HepG2 (cell line): ENCODE measurements around the gene CLCNKA.

Experiments
- CTCF ChIP-seq: sonication (generic); formaldehyde crosslinking; IDR thresholded peaks from 2 replicates; pipeline ENCODE4 v1.5.0; 2020; ENCODE audit warnings: mild to moderate bottlenecking, missing genetic modification reagents, moderate library complexity
- HMG20B ChIP-seq: conservative IDR thresholded peaks from 2 replicates; pipeline ENCODE4 v1.6.1; 2016; ENCODE audit warnings: missing genetic modification reagents, missing compliant biosample characterization
- JUND ChIP-seq: sonication (generic); formaldehyde crosslinking; IDR thresholded peaks from 2 replicates; pipeline ENCODE4 v1.8.0; 2022; ENCODE audit warnings: mild to moderate bottlenecking, missing genetic modification reagents
- KDM1A ChIP-seq: IDR thresholded peaks from 2 replicates; pipeline ENCODE4 v1.6.1; 2016; ENCODE audit warnings: missing compliant biosample characterization
- LBX2 ChIP-seq: sonication (generic); formaldehyde crosslinking; IDR thresholded peaks from 2 replicates; pipeline ENCODE4 v1.5.0; 2020; ENCODE audit warnings: missing genetic modification reagents, mild to moderate bottlenecking, borderline replicate concordance
- NPAS2 ChIP-seq: sonication (generic); formaldehyde crosslinking; IDR thresholded peaks from 2 replicates; pipeline ENCODE4 v1.8.0; 2022; ENCODE audit warnings: mild to moderate bottlenecking, missing genetic modification reagents, borderline replicate concordance
- POLR2A ChIP-seq, 2 experiments: IDR thresholded peaks; 2 replicates each; pipeline ENCODE4 v1.6.1; 2011; ENCODE audit warnings: low read depth in 2 of 2, low read length in 2 of 2, mild to moderate bottlenecking in 1 of 2, moderate library complexity in 1 of 2; ENCODE audit not compliant: insufficient read depth in 1 of 2
- POLR2AphosphoS5 ChIP-seq: IDR thresholded peaks from 2 replicates; pipeline ENCODE4 v1.6.1; 2012; ENCODE audit warnings: low read depth, low read length
- TCF7 ChIP-seq: sonication (generic); IDR thresholded peaks from 2 replicates; pipeline ENCODE4 v1.6.1; 2016; ENCODE audit warnings: antibody characterized with exemption, low read depth
- TFAP4 ChIP-seq: sonication (generic); IDR thresholded peaks from 2 replicates; pipeline ENCODE4 v1.6.1; 2016; ENCODE audit warnings: low read depth, borderline replicate concordance
- XRCC5 ChIP-seq: fragments of 200-400 bp; formaldehyde crosslinking; optimal IDR thresholded peaks from 2 replicates; pipeline ENCODE3; 2017; ENCODE audit warnings: mild to moderate bottlenecking, low read length
- ZNF552 ChIP-seq: sonication (generic); formaldehyde crosslinking; IDR thresholded peaks from 2 replicates; pipeline ENCODE4 v1.9.0; 2022; ENCODE audit warnings: missing genetic modification reagents, mild to moderate bottlenecking, borderline replicate concordance

DNA sequence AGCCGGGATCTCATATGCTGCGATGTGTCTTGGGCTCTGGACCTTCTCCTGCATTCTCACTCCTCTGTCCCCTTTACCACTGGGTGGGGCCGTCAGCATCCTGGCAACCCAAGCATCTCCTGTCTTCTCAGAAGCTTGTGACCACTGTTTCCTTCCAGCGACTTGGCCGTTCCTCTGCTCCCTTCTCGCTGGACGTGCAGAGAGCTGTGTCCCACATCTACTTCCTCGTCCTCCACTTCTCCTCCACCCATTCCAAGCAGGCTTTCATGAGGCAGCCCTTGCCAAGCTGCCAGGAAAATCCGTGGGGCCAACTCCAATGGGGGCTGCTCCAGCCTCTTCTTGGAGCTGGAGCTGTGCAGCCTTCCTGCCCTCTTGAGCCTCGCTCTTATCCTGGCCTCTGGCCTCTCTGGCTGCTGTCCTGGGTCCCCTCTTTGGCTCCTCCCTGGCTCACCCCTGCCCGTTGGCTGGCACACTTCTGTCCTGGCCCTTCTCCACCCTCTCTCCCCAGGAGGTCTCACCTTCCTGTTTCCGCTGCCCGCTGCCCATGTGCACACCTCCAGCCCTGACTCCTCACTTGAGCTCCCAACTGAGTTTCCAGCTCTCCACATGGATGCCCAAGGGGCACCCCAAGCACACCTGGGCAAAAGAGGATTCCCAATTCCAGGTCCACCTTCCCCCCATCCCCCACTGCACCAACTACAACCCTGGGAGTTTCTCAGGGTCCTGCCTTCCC, 42.9 kb downstream of the CLCNKA start:
- TF ChIP-seq HMG20B (no peak), NPAS2 (CRISPR knock-in tag) (no peak), TFAP4 (no peak), KDM1A (CRISPR knock-in tag) (no peak), LBX2 (CRISPR knock-in tag) (no peak), XRCC5 (no peak), JUND (CRISPR knock-in tag) (no peak), POLR2AphosphoS5 (no peak), TCF7 (no peak), ZNF552 (CRISPR knock-in tag) (no peak), CTCF (CRISPR knock-in tag) (no peak), POLR2A (IDR thresholded peaks at IDR 0.05; ENCODE audit: insufficient read depth in 1 of 2, low read depth in 2 of 2, low read length in 2 of 2) (no peak)
